Brain microvascular endothelial cell (primary cell): ENCODE results near the gene GPC5.

Experiments used
- DNase-seq: peaks from one replicate; pipeline ENCODE4 v3.0.0-alpha.2; 2020
- H3K27ac ChIP-seq: fragments of 250-450 bp; sonication (Bioruptor Pico); 2 replicates; pipeline ENCODE4 v1.5.1; 2020; ENCODE audit warnings: mild to moderate bottlenecking, moderate library complexity
- H3K27me3 ChIP-seq: fragments of 250-450 bp; sonication (Bioruptor Pico); replicated peaks from 2 replicates; pipeline ENCODE4 v1.5.1; 2020; ENCODE audit warnings: mild to moderate bottlenecking
- H3K36me3 ChIP-seq: fragments of 250-450 bp; sonication (Bioruptor Pico); replicated peaks from 2 replicates; pipeline ENCODE4 v1.5.1; 2020; ENCODE audit warnings: mild to moderate bottlenecking
- H3K4me3 ChIP-seq: 2 replicates; pipeline ENCODE4 v1.5.1; 2011; ENCODE audit warnings: low read depth, mild to moderate bottlenecking, control low read depth, low read length, moderate library complexity
- in situ Hi-C: cut with HindIII; loops from 2 replicates; pipeline ENCODE4 v1.10.0; 2017; ENCODE audit warnings: low sequenced_read_pairs, low pct_ligation_motif_present
- TF ChIP-seq, protein P1 (sequence below): IDR thresholded peaks from 2 replicates; pipeline ENCODE4 v1.5.1; 2011; ENCODE audit warnings: low read depth, mild to moderate bottlenecking, moderate library complexity, low read length, control low read depth, inconsistent platforms; ENCODE audit errors: missing control alignments

Gene GPC5

DNA sequence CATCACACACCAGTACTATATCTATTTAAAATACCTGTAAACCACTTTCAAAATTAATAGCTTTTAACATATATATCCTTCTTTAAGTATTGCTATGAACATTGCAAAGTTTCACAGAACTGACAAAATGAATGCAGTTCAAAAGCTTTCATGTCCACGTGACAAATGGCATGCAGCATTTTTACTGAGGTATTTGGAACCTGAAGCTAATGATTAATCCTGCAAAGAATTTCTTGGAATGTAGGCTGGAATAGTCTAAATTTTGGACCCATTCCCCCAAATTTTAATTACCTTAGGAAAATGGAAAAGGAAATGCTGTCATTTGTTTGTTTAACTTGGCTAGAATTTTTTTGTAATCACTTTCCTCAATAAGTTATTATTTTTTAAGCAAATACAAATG is 1404.4 kb downstream of the GPC5 start:
- Histone ChIP-seq H3K4me3 (no peak overlapping the region), H3K27ac (no peak overlapping the region), H3K36me3 (no peaks in the 10 kb centered on the region), H3K27me3 (no peaks in the 10 kb centered on the region)
- TF ChIP-seq, protein P1, sequence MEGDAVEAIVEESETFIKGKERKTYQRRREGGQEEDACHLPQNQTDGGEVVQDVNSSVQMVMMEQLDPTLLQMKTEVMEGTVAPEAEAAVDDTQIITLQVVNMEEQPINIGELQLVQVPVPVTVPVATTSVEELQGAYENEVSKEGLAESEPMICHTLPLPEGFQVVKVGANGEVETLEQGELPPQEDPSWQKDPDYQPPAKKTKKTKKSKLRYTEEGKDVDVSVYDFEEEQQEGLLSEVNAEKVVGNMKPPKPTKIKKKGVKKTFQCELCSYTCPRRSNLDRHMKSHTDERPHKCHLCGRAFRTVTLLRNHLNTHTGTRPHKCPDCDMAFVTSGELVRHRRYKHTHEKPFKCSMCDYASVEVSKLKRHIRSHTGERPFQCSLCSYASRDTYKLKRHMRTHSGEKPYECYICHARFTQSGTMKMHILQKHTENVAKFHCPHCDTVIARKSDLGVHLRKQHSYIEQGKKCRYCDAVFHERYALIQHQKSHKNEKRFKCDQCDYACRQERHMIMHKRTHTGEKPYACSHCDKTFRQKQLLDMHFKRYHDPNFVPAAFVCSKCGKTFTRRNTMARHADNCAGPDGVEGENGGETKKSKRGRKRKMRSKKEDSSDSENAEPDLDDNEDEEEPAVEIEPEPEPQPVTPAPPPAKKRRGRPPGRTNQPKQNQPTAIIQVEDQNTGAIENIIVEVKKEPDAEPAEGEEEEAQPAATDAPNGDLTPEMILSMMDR = no peak
- no peak for DNase-seq
- in situ Hi-C loops = no loop called here

DNA sequence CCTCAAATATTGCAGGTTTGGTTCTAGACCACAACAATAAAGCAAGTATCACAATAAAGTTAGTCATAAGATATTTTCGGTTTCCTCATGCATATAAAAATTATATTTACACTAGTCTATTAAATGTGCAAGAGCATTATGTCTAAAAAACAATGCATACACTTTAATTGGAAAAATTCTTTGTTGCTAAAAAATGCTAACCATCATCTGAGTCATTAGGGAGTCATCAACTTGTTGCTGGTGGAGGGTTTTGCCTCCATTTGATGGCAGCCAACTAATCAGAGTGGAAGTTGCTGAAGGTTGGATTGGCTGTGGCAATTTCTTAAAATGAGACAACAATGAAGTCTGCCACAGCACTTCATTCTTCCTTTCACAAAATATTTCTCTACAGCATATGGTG is 1405.9 kb downstream of the GPC5 start:
- in situ Hi-C loops = no loop called here
- Histone ChIP-seq H3K36me3 (no peaks in the 10 kb centered on the region), H3K4me3 (no peak overlapping the region), H3K27ac (no peak overlapping the region), H3K27me3 (no peaks in the 10 kb centered on the region)
- TF ChIP-seq, protein P1 = no peak
- peak; percentile 32 for DNase-seq

DNA sequence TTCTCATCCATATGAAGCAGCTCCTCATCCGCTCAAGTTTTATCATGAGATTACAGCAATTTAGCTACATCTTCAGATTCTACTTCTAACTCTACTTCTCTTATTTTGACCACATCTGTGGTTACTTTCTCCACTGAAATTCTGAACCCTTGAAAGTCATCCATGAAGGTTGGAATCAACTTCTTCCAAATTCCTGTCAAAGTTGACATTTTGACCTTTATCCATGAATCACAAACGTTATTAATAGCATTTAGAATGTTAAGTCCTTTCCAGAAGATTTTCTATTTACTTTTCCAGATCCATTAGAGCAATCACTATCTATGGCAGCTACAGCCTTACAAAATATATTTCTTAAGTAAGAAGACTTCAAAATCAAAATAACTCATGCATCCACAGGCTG is 1406.5 kb downstream of the GPC5 start:
- no peak for DNase-seq
- no peak overlapping the region for H3K27ac ChIP-seq
- H3K27me3 ChIP-seq = no peaks in the 10 kb centered on the region
- no peaks in the 10 kb centered on the region for H3K36me3 ChIP-seq
- TF ChIP-seq, protein P1 = no peak
- no peak overlapping the region for H3K4me3 ChIP-seq
- in situ Hi-C loops = no loop called here

DNA sequence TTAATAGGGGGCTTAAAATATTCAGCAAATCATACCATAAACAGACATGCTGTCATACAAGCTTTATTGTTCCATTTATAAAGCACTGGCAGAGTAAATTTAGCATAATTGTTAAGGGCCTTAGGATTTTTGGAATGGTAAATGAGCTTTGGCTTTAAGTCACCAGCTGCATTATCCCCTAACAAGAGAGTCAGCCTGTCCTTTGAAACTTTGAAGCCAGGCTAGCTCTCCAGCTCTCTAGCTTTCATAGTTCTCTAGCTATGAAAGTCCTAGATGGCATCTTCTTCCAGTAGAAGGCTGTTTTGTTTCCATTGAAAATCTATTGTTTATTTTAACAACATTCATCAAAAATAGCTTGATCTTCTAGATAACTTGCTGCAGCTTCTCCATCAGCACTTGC is 1407.3 kb downstream of the GPC5 start:
- H3K4me3 ChIP-seq = no peak overlapping the region
- in situ Hi-C loops = no loop called here
- H3K27me3 ChIP-seq = no peaks in the 10 kb centered on the region
- H3K27ac ChIP-seq = no peak overlapping the region
- no peak for DNase-seq
- TF ChIP-seq, protein P1 = no peak
- no peaks in the 10 kb centered on the region for H3K36me3 ChIP-seq

DNA sequence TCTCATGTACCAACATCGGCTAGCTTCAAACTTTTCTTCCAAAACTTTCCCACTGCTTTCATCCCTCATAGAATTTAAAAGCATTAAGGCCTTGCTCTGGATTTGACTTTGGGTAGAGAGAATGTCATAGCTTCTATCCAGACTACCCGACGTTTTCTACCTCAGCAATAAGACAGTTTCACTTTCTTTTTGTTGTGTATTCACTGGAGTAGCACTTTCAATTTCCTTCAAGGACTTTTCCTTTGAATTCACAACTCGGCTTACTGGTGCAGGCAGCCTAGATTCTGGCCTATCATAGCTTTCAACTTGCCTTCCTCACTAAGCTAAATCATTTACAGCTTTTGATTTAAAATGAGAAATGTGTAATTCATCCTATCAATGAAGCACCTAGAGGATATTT is 1407.8 kb downstream of the GPC5 start:
- Histone ChIP-seq H3K4me3 (no peak overlapping the region), H3K36me3 (no peaks in the 10 kb centered on the region), H3K27ac (no peak overlapping the region), H3K27me3 (no peaks in the 10 kb centered on the region)
- DNase-seq = no peak
- TF ChIP-seq, protein P1 = no peak
- in situ Hi-C loops = no loop called here

DNA sequence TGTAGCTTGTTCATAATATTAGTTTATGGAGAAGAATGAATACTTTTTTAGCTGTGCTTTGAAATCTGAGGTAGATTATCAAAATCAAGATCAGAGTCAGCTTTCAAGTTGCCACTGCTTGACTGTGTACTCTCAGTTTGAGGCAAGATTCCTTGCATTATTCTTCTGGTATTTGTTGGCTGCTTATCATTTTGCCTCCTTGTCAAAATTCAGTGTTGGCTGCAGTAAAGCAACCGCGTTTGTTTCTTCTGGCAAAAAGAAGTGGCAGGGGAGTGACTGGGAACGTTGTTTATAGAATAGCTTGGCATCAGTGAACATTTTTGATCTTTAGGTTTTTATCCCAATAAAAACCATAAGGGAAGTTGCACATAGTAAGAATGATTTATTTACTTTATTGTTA is 1408.9 kb downstream of the GPC5 start:
- Histone ChIP-seq H3K36me3 (no peaks in the 10 kb centered on the region), H3K4me3 (no peak overlapping the region), H3K27ac (no peak overlapping the region), H3K27me3 (no peaks in the 10 kb centered on the region)
- DNase-seq = peak; percentile 20
- in situ Hi-C loops = no loop called here
- TF ChIP-seq, protein P1 = no peak
